HG02678 (cell line): ENCODE results near the gene AGMO.

Experiments used
- ATAC-seq: cut with Tn5 transposase; IDR thresholded peaks from one replicate; pipeline ENCODE4 v1.9.1; 2021; ENCODE audit warnings: mild to moderate bottlenecking, moderate library complexity; ENCODE audit not compliant: unreplicated experiment

Gene AGMO

GRCh38 chr7:15248514-15248913, 313.3 kb downstream of the AGMO start:
- ATAC-seq: no peak

- ATAC-seq: no peak
Observed at GRCh38 chr7:15245831-15246230, 316.0 kb downstream of the AGMO start.

- ATAC-seq: no peak
Observed at GRCh38 chr7:15239801-15240200, 322.0 kb downstream of the AGMO start.

DNA sequence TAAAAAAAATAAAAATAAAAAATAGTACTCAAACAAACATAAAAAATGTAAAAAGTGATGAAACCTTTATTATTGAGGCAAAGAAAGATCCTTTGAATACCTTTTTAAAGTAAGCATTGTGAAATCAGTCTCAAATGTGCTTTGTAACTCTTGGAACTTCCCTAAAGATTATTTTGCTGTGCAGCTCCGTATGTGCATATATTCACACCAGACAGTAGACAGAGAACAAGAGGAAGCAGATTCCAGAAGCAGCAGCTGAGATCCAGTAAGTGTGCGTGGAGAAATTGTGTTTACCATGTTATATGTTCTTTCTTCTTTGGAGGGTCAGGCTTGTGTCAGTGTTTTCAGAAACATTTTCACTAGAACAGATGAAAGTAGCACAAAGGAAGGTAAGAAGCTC, 324.9 kb downstream of the AGMO start:
- no peak for ATAC-seq

GRCh38 chr7:15234431-15234830, 327.4 kb downstream of the AGMO start:
- ATAC-seq: no peak

GRCh38 chr7:15228831-15229230, 333.0 kb downstream of the AGMO start:
- no peak for ATAC-seq

GRCh38 chr7:15225981-15226380, 335.8 kb downstream of the AGMO start:
- no peak for ATAC-seq

DNA sequence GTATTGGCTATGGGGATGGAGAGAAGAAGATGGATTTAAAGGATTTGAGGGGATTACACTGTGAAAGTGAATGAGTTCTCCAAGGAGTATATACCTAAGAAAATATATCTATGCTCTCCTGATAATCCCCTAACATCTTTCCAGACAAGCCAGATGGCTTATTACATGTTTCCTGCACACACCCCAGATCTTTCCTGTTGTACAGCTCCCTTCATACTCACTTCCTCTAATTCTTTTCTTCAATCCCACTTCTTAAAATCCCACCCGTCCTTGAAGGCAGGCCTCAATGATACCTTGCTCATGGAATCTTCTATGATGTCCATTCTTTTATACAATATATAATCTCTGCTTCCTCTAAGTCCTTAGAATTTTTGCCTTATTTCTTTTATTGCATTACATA, 342.1 kb downstream of the AGMO start:
- no peak for ATAC-seq

GRCh38 chr7:15218261-15218660, 343.6 kb downstream of the AGMO start:
- ATAC-seq: no peak

GRCh38 chr7:15215616-15216015, 346.2 kb downstream of the AGMO start:
- ATAC-seq: no peak

GRCh38 chr7:15214976-15215375, 346.8 kb downstream of the AGMO start:
- no peak for ATAC-seq

DNA sequence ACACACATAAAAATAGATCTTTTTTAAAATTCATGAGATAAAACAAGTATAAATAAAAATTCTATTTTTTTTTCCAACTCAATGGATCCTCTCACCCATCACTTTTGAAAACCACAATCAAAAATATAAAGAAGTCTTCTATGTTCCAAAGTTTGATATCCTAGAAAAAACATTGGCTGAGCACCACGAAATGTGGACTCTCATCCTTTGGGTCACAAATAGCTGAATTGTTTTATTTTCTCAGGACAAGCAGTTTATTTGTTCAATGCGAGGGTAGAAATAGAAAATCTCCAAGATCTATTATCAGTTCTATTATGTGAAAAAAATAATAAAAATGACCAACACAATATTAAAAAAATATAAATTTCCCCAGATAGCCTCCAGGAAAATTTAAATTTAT, 348.7 kb downstream of the AGMO start:
- ATAC-seq: no peak

- no peak for ATAC-seq
Observed at GRCh38 chr7:15209429-15209828, 352.4 kb downstream of the AGMO start.

DNA sequence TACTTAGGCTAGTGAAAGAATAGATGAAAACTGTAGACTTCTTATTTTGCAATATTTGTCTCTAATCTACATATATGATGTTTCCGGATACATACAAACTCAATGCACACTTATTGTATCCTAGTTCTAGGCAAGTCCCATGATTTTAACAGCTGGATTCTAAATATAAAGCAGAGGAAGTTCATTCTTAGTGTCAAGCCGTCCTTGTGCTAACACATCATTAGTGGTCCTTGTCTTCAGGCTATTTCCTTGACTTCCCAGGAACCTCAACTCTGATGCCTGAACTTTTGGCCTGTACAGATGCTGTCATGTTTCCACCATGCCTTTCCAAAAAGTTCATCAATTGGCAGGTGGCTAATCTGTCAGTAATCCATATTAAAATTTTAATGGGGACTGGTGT, 357.4 kb downstream of the AGMO start:
- no peak for ATAC-seq

- no peak for ATAC-seq
Observed at GRCh38 chr7:15199482-15199881, 362.3 kb downstream of the AGMO start.

- no peak for ATAC-seq
Observed at GRCh38 chr7:15197042-15197977, 364.5 kb downstream of the AGMO start.

- ATAC-seq: no peak
Observed at GRCh38 chr7:15178065-15178464, 383.8 kb downstream of the AGMO start.

- ATAC-seq: no peak
Observed at GRCh38 chr7:15176089-15176488, 385.7 kb downstream of the AGMO start.

GRCh38 chr7:15175152-15175551, 386.7 kb downstream of the AGMO start:
- no peak for ATAC-seq

DNA sequence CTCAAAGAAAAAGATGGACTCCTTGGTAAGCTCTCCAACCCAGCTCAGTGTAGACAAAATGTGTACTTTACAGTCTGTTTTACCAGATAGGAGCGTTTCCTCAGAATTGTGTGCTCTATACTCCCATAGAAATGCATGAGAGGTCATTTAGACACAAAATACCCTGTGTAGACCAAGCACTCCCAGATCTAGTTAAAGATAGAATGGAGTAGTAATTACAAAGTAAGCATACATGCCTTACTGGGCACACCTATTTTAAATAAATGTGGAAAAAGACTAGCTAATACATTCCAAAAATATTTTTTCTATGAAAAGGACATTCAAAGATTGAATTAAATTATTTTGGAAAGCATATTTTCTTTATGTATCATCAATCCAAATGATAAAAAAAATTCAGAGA, 387.3 kb downstream of the AGMO start:
- ATAC-seq: no peak

- ATAC-seq: no peak
Observed at GRCh38 chr7:15168489-15168888, 393.3 kb downstream of the AGMO start.

- no peak for ATAC-seq
Observed at GRCh38 chr7:15167912-15168311, 393.9 kb downstream of the AGMO start.

GRCh38 chr7:15166620-15167019, 395.2 kb downstream of the AGMO start:
- ATAC-seq: no peak
